HFFc6 (cell line): ENCODE results near the gene DNMT3A. TPM values are rescaled to one million over a fixed set of nuclear protein-coding genes. Genes with fewer than 3 reads are reported as not detected.

ENCODE experiments used
- DNase-seq: peaks from one replicate; pipeline ENCODE4 v3.0.0-alpha.2; 2018
- H3K27ac Mint-ChIP-seq: 2 replicates; pipeline ENCODE4 v1.8.0; 2020; ENCODE audit warnings: mild to moderate bottlenecking, mixed read lengths
- H3K27me3 Mint-ChIP-seq: 2 replicates; pipeline ENCODE4 v1.8.0; 2021; ENCODE audit warnings: mild to moderate bottlenecking, moderate library complexity, mixed read lengths; ENCODE audit not compliant: insufficient read depth
- H3K36me3 Mint-ChIP-seq: 2 replicates; pipeline ENCODE4 v1.8.0; 2021; ENCODE audit warnings: low read depth, mixed read lengths
- H3K4me1 Mint-ChIP-seq: 2 replicates; pipeline ENCODE4 v1.8.0; 2020; ENCODE audit warnings: low read depth, mixed read lengths
- H3K4me3 Mint-ChIP-seq: 2 replicates; pipeline ENCODE4 v1.8.0; 2020; ENCODE audit warnings: mild to moderate bottlenecking, moderate library complexity, mixed read lengths
- H3K9me3 Mint-ChIP-seq: 2 replicates; pipeline ENCODE4 v1.8.0; 2020; ENCODE audit warnings: mild to moderate bottlenecking, mixed read lengths
- CTCF ChIP-seq: fragments of 200-600 bp; sonication (generic); IDR thresholded peaks from 2 replicates; pipeline ENCODE4 v1.5.0; 2021; ENCODE audit warnings: antibody characterized with exemption, mild to moderate bottlenecking
- total RNA-seq, 6 experiments: library from RNA; stranded (reverse); fragmentation: NEBNext Ultra II Directional; extraction: Animal tissue kit (Norgen Biotek cat#: 25700); gene quantifications; 2 replicates in 1 of 6; 3 replicates in 5 of 6; pipeline ENCODE4 v1.2.3, GENCODE V29; 2021

The DNMT3A gene
- total RNA-seq, 6 experiments from 2014 or later: 3.5 to 5.2 (median 4.5) TPM

GRCh38 chr2:25303633-25304236 is 38.0 kb downstream of the DNMT3A start:
- Mint-ChIP-seq H3K9me3 (no peaks in the 10 kb centered on the region), H3K4me1 (peaks cover 14% of the 10 kb centered on the region), H3K4me3 (no peak overlapping the region), H3K27me3 (peaks cover 8% of the 10 kb centered on the region), H3K27ac (no peak overlapping the region), H3K36me3 (no peaks in the 10 kb centered on the region)
- no peak for TF ChIP-seq CTCF
- no peak for DNase-seq

- peaks cover 14% of the 10 kb centered on the region for H3K4me1 Mint-ChIP-seq
Measured at GRCh38 chr2:25302758-25303375, 38.9 kb downstream of the DNMT3A start.

GRCh38 chr2:25301453-25302352 is 40.0 kb downstream of the DNMT3A start:
- no peak for TF ChIP-seq CTCF
- Mint-ChIP-seq H3K36me3 (no peaks in the 10 kb centered on the region), H3K27me3 (peaks cover 10% of the 10 kb centered on the region), H3K4me1 (peaks cover 14% of the 10 kb centered on the region), H3K4me3 (peak overlapping the region; percentile 27; the same call in 1 of the 2 replicates), H3K9me3 (no peaks in the 10 kb centered on the region), H3K27ac (no peak overlapping the region)
- DNase-seq: peak; percentile 72

More at GRCh38 chr2:25302758-25303375, 38.9 kb downstream of the DNMT3A start:
- no peak for TF ChIP-seq CTCF
- DNase-seq: no peak
- H3K36me3 Mint-ChIP-seq: no peaks in the 10 kb centered on the region
- peaks cover 10% of the 10 kb centered on the region for H3K27me3 Mint-ChIP-seq
- H3K9me3 Mint-ChIP-seq: no peaks in the 10 kb centered on the region
- H3K4me3 Mint-ChIP-seq: no peak overlapping the region
- H3K27ac Mint-ChIP-seq: no peak overlapping the region

- Mint-ChIP-seq H3K27ac (no peak overlapping the region), H3K4me3 (no peak overlapping the region), H3K9me3 (no peaks in the 10 kb centered on the region), H3K4me1 (peaks cover 20% of the 10 kb centered on the region), H3K27me3 (peaks cover 11% of the 10 kb centered on the region), H3K36me3 (no peaks in the 10 kb centered on the region)
- no peak for DNase-seq
- TF ChIP-seq CTCF: no peak
Measured at GRCh38 chr2:25300001-25300400, 41.7 kb downstream of the DNMT3A start.

- Mint-ChIP-seq H3K27me3 (peaks cover 11% of the 10 kb centered on the region), H3K27ac (no peak overlapping the region), H3K4me3 (no peak overlapping the region), H3K9me3 (no peaks in the 10 kb centered on the region), H3K4me1 (peaks cover 20% of the 10 kb centered on the region), H3K36me3 (no peaks in the 10 kb centered on the region)
- no peak for TF ChIP-seq CTCF
- DNase-seq: no peak
Measured at GRCh38 chr2:25298776-25299431, 42.8 kb downstream of the DNMT3A start.
